ENCODE measurements around the gene SLBP.

- no peak for TF ChIP-seq CTCF (IDR thresholded peaks at IDR 0.05)
- TF ChIP-seq EZH2 (IDR thresholded peaks at IDR 0.05; ENCODE audit: borderline replicate concordance, insufficient read depth, low read depth, low read length, poor library complexity, severe bottlenecking): no peak
These were observed 39.8 kb upstream of the SLBP start for GRCh38 chr4:1751919-1752283.

Data from B cell (primary cell).